OCI-LY7 (cell line): ENCODE results near the gene MAN1C1. TPM values are rescaled to one million over a fixed set of nuclear protein-coding genes. Genes with fewer than 3 reads are reported as not detected.

ENCODE experiments used
- BruUV-seq: library from RNA; stranded (reverse); fragments of 400-500 nt; replicated peaks from 2 replicates; lab custom pipeline; 2021; lab: Mats Ljungman, UMichigan
- CTCF ChIA-PET: fragments of 300-600 bp; sonication (Branson Sonifier 250); formaldehyde crosslinking; loops from one replicate; lab custom pipeline; 2022; ENCODE audit warnings: antibody characterized with exemption; ENCODE audit not compliant: unreplicated experiment; lab: Charles Lee
- POLR2A ChIA-PET: fragments of 300-600 bp; sonication (Branson Sonifier 250); formaldehyde crosslinking; loops from one replicate; lab custom pipeline; 2022; ENCODE audit warnings: antibody characterized with exemption; lab: Charles Lee
- DNase-seq: peaks from one replicate; pipeline ENCODE4 v3.0.0-alpha.2; 2015; ENCODE audit warnings: low spot score
- H2AFZ ChIP-seq: fragments of 200-600 bp; sonication (generic), shearing (Covaris generic); 2 replicates; pipeline ENCODE4 v1.6.1; 2014; ENCODE audit warnings: mild to moderate bottlenecking, antibody characterized with exemption, low read length, moderate library complexity
- H3K27ac ChIP-seq: fragments of 200-600 bp; sonication (generic); 2 replicates; pipeline ENCODE4 v1.5.1; 2014; ENCODE audit warnings: mixed run types, low read depth, mild to moderate bottlenecking, moderate library complexity, low read length, inconsistent platforms; ENCODE audit not compliant: poor library complexity, severe bottlenecking
- H3K36me3 ChIP-seq: fragments of 200-600 bp; sonication (generic); 2 replicates; pipeline ENCODE4 v1.6.1; 2014; ENCODE audit warnings: mild to moderate bottlenecking, antibody characterized with exemption, low read length, moderate library complexity, mixed read lengths; ENCODE audit not compliant: insufficient read depth
- H3K4me1 ChIP-seq: fragments of 200-600 bp; sonication (generic); 2 replicates; pipeline ENCODE4 v1.5.1; 2014; ENCODE audit warnings: mild to moderate bottlenecking, low read length; ENCODE audit not compliant: insufficient read depth, poor library complexity, severe bottlenecking
- H3K4me2 ChIP-seq: fragments of 200-600 bp; sonication (generic); 2 replicates; pipeline ENCODE4 v1.6.1; 2014; ENCODE audit warnings: mild to moderate bottlenecking, low read length
- H3K4me3 ChIP-seq: fragments of 200-600 bp; sonication (generic); 2 replicates; pipeline ENCODE4 v1.5.1; 2014; ENCODE audit warnings: mild to moderate bottlenecking, low read depth, low read length; ENCODE audit not compliant: poor library complexity, severe bottlenecking
- H3K79me2 ChIP-seq: fragments of 200-600 bp; sonication (generic); 2 replicates; pipeline ENCODE4 v1.6.1; 2016; ENCODE audit warnings: low read depth, mild to moderate bottlenecking, low read length, moderate library complexity, mixed read lengths; ENCODE audit not compliant: insufficient read depth
- H3K9me2 ChIP-seq: fragments of 200-600 bp; sonication (generic); 2 replicates; pipeline ENCODE4 v1.6.1; 2016; ENCODE audit warnings: mild to moderate bottlenecking, low read length, mixed read lengths; ENCODE audit not compliant: insufficient read depth
- H3K9me3 ChIP-seq: fragments of 200-600 bp; sonication (generic); 2 replicates; pipeline ENCODE4 v1.6.1; 2014; ENCODE audit warnings: mild to moderate bottlenecking, mixed run types, low read length, mixed read lengths
- H4K20me1 ChIP-seq: fragments of 200-600 bp; sonication (generic); 2 replicates; pipeline ENCODE4 v1.6.1; 2014; ENCODE audit warnings: mild to moderate bottlenecking, antibody characterized with exemption, low read length, moderate library complexity, mixed read lengths; ENCODE audit not compliant: insufficient read depth
- CTCF ChIP-seq: fragments of 200-600 bp; sonication (generic); conservative IDR thresholded peaks from 2 replicates; pipeline ENCODE4 v1.5.1; 2014; ENCODE audit warnings: mild to moderate bottlenecking, antibody characterized with exemption, low read length, moderate library complexity, mixed read lengths
- EZH2phosphoT487 ChIP-seq: fragments of 200-600 bp; sonication (generic); IDR thresholded peaks from 2 replicates; pipeline ENCODE4 v1.6.1; 2018; ENCODE audit warnings: low read depth, borderline replicate concordance, mild to moderate bottlenecking, mixed run types, antibody characterized with exemption, low read length, moderate library complexity, mixed read lengths
- intact Hi-C: fragments of 100-400 bp; cut with micrococcal nuclease; formaldehyde crosslinking; loops from one replicate; pipeline ENCODE4 v1.10.0; 2022; ENCODE audit not compliant: unreplicated experiment
- total RNA-seq, 2 experiments: library from RNA; depleted of rRNA in 1 of 2; stranded (reverse); fragments of >200 nt in 1 of 2; shearing (Covaris generic) in 1 of 2; gene quantifications; 2 replicates each; pipeline ENCODE4 v1.2.3, GENCODE V29; 2014 to 2022

Gene MAN1C1
- total RNA-seq, 2 experiments from 2014 or later = 3.0 to 4.9 TPM

- Histone ChIP-seq H3K79me2 (no peaks in the 10 kb centered on the region), H3K36me3 (no peaks in the 10 kb centered on the region), H3K4me2 (no peak overlapping the region), H3K4me3 (no peak overlapping the region), H3K27ac (no peak overlapping the region), H2AFZ (no peak overlapping the region), H3K4me1 (peaks cover 22% of the 10 kb centered on the region), H3K9me3 (no peaks in the 10 kb centered on the region), H4K20me1 (no peaks in the 10 kb centered on the region), H3K9me2 (no peaks in the 10 kb centered on the region)
- intact Hi-C loops = no loop called here
- ChIA-PET POLR2A (no interaction called here), CTCF (no interaction called here)
- TF ChIP-seq EZH2phosphoT487 (no peak), CTCF (no peak)
- no TSS peak for BruUV-seq
- no peak for DNase-seq
These were observed 65.5 kb downstream of the MAN1C1 start for GRCh38 chr1:25682059-25682601.

- POLR2A ChIA-PET = no interaction called here
- Histone ChIP-seq H3K9me3 (no peaks in the 10 kb centered on the region), H3K9me2 (no peaks in the 10 kb centered on the region), H4K20me1 (no peaks in the 10 kb centered on the region), H3K4me2 (no peak overlapping the region), H3K4me3 (no peak overlapping the region), H3K27ac (no peak overlapping the region), H3K79me2 (no peaks in the 10 kb centered on the region), H3K36me3 (no peaks in the 10 kb centered on the region), H3K4me1 (peaks cover 17% of the 10 kb centered on the region), H2AFZ (no peak overlapping the region)
- intact Hi-C loops = no loop called here
- TF ChIP-seq EZH2phosphoT487 (no peak), CTCF (no peak)
- no TSS peak for BruUV-seq
- no peak for DNase-seq
- CTCF ChIA-PET = no interaction called here
These were observed 66.6 kb downstream of the MAN1C1 start for GRCh38 chr1:25683177-25683576.

- Histone ChIP-seq H3K4me3 (no peak overlapping the region), H3K36me3 (no peaks in the 10 kb centered on the region), H3K27ac (no peak overlapping the region), H4K20me1 (no peaks in the 10 kb centered on the region), H3K4me2 (no peak overlapping the region), H3K9me2 (no peaks in the 10 kb centered on the region), H3K4me1 (peaks cover 13% of the 10 kb centered on the region), H3K79me2 (no peaks in the 10 kb centered on the region), H3K9me3 (no peaks in the 10 kb centered on the region), H2AFZ (no peak overlapping the region)
- intact Hi-C loops = no loop called here
- no peak for DNase-seq
- TF ChIP-seq EZH2phosphoT487 (no peak), CTCF (no peak)
- POLR2A ChIA-PET = interaction anchor here (0.7 kb wide), 1 partner anchor 70 kb away, joined by 3 read pairs; no protein-coding TSS in a partner anchor
- no TSS peak for BruUV-seq
- CTCF ChIA-PET = no interaction called here
These were observed 67.1 kb downstream of the MAN1C1 start for GRCh38 chr1:25683731-25684130.
